Smooth muscle cell (in vitro differentiated cells): ENCODE results near the gene MFSD6. TPM values are rescaled to one million over a fixed set of nuclear protein-coding genes. Genes with fewer than 3 reads are reported as not detected.

ENCODE experiments used
- DNase-seq: peaks from one replicate; lab custom pipeline; 2025; ENCODE audit not compliant: unreplicated experiment; lab: John Stamatoyannopoulos, UW
- H2AFZ ChIP-seq: fragments of 200-600 bp; sonication (generic); 2 replicates; pipeline ENCODE4 v1.6.0; 2016; ENCODE audit warnings: antibody characterized with exemption, low read depth, mild to moderate bottlenecking
- H3F3A ChIP-seq: fragments of 200-600 bp; sonication (generic); 2 replicates; pipeline ENCODE4 v1.6.0; 2017; ENCODE audit warnings: antibody characterized with exemption, low read depth
- H3K27ac ChIP-seq: fragments of 200-600 bp; sonication (generic); 2 replicates; pipeline ENCODE4 v1.5.1; 2016; ENCODE audit warnings: low read depth, mild to moderate bottlenecking
- H3K27me3 ChIP-seq: fragments of 200-600 bp; sonication (generic); 2 replicates; pipeline ENCODE4 v1.6.1; 2016; ENCODE audit warnings: low read depth, mild to moderate bottlenecking
- H3K36me3 ChIP-seq: fragments of 200-600 bp; sonication (generic); 2 replicates; pipeline ENCODE4 v1.5.1; 2016; ENCODE audit warnings: low read depth
- H3K4me1 ChIP-seq: fragments of 200-600 bp; sonication (generic); 2 replicates; pipeline ENCODE4 v1.5.1; 2016; ENCODE audit warnings: low read depth
- H3K4me2 ChIP-seq: fragments of 200-600 bp; sonication (generic); 2 replicates; pipeline ENCODE4 v1.6.0; 2016; ENCODE audit warnings: mild to moderate bottlenecking
- H3K4me3 ChIP-seq: fragments of 200-600 bp; sonication (generic); 2 replicates; pipeline ENCODE4 v1.5.1; 2016; ENCODE audit warnings: mild to moderate bottlenecking
- H3K79me2 ChIP-seq: fragments of 200-600 bp; sonication (generic); 2 replicates; pipeline ENCODE4 v1.6.0; 2016; ENCODE audit warnings: low read depth, mild to moderate bottlenecking
- H3K9ac ChIP-seq: fragments of 200-600 bp; sonication (generic); 2 replicates; pipeline ENCODE4 v1.6.0; 2016; ENCODE audit warnings: low read depth
- H3K9me3 ChIP-seq: fragments of 200-600 bp; sonication (generic); replicated peaks from 2 replicates; pipeline ENCODE4 v1.5.1; 2016; ENCODE audit warnings: low read depth
- H4K20me1 ChIP-seq: fragments of 200-600 bp; sonication (generic); 2 replicates; pipeline ENCODE4 v1.6.0; 2016; ENCODE audit warnings: low read depth
- WGBS: methylation state at CpG from one replicate; pipeline ENCODE4 v1.1.7; 2016; ENCODE audit warnings: low lambda C conversion rate; 5-methylcytosine and 5-hydroxymethylcytosine counted together
- polyA plus RNA-seq: library from polyadenylated mRNA; unstranded; fragments of >200 nt; fragmentation: Nextera tagmentation; extraction: Ambion mirVana; gene quantifications from 2 replicates; pipeline ENCODE4 v1.2.1, GENCODE V29; 2016
- total RNA-seq: library from RNA; depleted of rRNA; stranded (reverse); fragments of >200 nt; gene quantifications from 2 replicates; pipeline ENCODE4 v1.2.3, GENCODE V29; 2014
- TF ChIP-seq, protein P1 (sequence below): fragments of 200-600 bp; sonication (generic); IDR thresholded peaks from 2 replicates; pipeline ENCODE4 v1.5.1; 2017; ENCODE audit warnings: borderline replicate concordance, mild to moderate bottlenecking, antibody characterized with exemption; ENCODE audit not compliant: insufficient read depth, poor library complexity, severe bottlenecking

Gene MFSD6
- total and polyA plus RNA-seq, 2 experiments from 2014 or later: 1.2 to 3.6 TPM

DNA sequence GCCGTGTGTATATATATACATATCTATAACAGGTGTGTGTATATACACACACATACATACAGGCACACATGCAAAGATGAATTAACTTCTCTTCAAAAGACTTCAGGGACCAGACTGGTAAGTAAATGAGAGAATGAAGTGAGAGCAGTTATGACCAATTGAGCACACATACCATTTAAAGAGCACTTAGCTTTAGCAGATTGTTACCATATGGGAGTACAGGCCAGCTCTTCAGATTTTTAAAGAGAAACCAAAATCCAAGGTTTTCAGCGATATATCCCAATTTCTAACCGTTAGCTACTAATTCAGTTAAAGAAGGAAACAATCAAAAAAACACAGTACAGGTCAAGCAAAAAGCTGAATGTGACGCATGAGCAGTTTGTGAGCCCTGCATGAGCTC is 41.1 kb upstream of the MFSD6 start:
- H4K20me1 ChIP-seq: no peaks in the 10 kb centered on the region
- H3F3A ChIP-seq: no peaks in the 10 kb centered on the region
- no peak overlapping the region for H3K4me2 ChIP-seq
- no peaks in the 10 kb centered on the region for H3K27me3 ChIP-seq
- 99% methylated on average over 4 of the region's 4 CpGs for WGBS
- no peaks in the 10 kb centered on the region for H3K79me2 ChIP-seq
- no peak overlapping the region for H3K9ac ChIP-seq
- no peaks in the 10 kb centered on the region for H3K4me1 ChIP-seq
- no peak for DNase-seq
- no peak overlapping the region for H3K4me3 ChIP-seq
- H3K36me3 ChIP-seq: no peaks in the 10 kb centered on the region
- H2AFZ ChIP-seq: no peak overlapping the region
- H3K9me3 ChIP-seq: no peaks in the 10 kb centered on the region
- TF ChIP-seq, protein P1, sequence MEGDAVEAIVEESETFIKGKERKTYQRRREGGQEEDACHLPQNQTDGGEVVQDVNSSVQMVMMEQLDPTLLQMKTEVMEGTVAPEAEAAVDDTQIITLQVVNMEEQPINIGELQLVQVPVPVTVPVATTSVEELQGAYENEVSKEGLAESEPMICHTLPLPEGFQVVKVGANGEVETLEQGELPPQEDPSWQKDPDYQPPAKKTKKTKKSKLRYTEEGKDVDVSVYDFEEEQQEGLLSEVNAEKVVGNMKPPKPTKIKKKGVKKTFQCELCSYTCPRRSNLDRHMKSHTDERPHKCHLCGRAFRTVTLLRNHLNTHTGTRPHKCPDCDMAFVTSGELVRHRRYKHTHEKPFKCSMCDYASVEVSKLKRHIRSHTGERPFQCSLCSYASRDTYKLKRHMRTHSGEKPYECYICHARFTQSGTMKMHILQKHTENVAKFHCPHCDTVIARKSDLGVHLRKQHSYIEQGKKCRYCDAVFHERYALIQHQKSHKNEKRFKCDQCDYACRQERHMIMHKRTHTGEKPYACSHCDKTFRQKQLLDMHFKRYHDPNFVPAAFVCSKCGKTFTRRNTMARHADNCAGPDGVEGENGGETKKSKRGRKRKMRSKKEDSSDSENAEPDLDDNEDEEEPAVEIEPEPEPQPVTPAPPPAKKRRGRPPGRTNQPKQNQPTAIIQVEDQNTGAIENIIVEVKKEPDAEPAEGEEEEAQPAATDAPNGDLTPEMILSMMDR: no peak
- H3K27ac ChIP-seq: no peak overlapping the region

DNA sequence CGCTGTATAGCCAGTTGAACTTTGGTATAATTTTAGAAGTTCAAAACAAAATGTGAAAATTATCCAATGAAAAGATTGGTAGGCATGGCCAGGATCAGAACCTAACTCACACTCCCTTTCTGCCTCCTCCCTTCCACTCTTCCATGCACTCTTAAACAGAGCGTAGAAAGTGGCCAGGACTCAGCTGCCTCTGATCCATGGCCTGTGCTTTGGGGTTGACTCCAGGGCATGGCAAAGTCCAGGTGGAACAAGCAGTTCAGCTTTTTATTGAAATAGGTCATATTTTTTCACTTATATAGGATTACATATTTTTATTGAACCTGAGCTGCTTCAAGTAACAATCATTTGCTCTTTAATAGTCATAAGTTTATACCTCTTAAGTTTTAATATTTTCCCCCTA is 38.5 kb upstream of the MFSD6 start:
- no peaks in the 10 kb centered on the region for H3F3A ChIP-seq
- no peak for DNase-seq
- 96% methylated on average over 2 of the region's 2 CpGs for WGBS
- no peaks in the 10 kb centered on the region for H3K9me3 ChIP-seq
- H3K36me3 ChIP-seq: no peaks in the 10 kb centered on the region
- H3K4me1 ChIP-seq: no peaks in the 10 kb centered on the region
- no peaks in the 10 kb centered on the region for H3K79me2 ChIP-seq
- H4K20me1 ChIP-seq: no peaks in the 10 kb centered on the region
- no peak overlapping the region for H3K4me2 ChIP-seq
- no peak overlapping the region for H3K4me3 ChIP-seq
- H3K27me3 ChIP-seq: no peaks in the 10 kb centered on the region
- no peak overlapping the region for H3K27ac ChIP-seq
- H3K9ac ChIP-seq: no peak overlapping the region
- TF ChIP-seq, protein P1: no peak
- no peak overlapping the region for H2AFZ ChIP-seq

DNA sequence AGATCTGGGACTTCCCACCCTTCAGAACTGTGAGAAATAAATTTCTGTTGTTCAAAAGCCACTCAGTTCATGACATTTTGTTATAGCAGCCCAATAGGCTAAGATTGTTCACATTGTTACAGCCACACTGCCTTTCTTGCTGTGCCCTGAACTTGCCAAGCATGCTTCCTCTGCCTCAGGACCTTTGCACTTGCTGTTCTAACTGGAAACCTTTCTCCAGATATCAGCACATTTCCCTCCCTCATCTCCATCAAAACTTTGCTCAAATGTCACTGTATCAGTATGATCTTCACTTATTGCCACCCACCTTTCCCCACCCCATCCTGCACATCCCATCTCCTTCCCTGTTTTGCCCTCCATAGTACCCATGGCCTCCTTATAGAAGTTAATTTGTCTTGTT is 32.1 kb upstream of the MFSD6 start:
- no peaks in the 10 kb centered on the region for H3K9me3 ChIP-seq
- no peak overlapping the region for H3K4me2 ChIP-seq
- H3K27ac ChIP-seq: no peak overlapping the region
- H3K9ac ChIP-seq: no peak overlapping the region
- H3K79me2 ChIP-seq: no peaks in the 10 kb centered on the region
- TF ChIP-seq, protein P1: no peak
- DNase-seq: no peak
- no peaks in the 10 kb centered on the region for H3K36me3 ChIP-seq
- H3K4me3 ChIP-seq: no peak overlapping the region
- no peaks in the 10 kb centered on the region for H3K4me1 ChIP-seq
- H3F3A ChIP-seq: no peaks in the 10 kb centered on the region
- H2AFZ ChIP-seq: no peak overlapping the region
- no peaks in the 10 kb centered on the region for H4K20me1 ChIP-seq
- H3K27me3 ChIP-seq: no peaks in the 10 kb centered on the region

DNA sequence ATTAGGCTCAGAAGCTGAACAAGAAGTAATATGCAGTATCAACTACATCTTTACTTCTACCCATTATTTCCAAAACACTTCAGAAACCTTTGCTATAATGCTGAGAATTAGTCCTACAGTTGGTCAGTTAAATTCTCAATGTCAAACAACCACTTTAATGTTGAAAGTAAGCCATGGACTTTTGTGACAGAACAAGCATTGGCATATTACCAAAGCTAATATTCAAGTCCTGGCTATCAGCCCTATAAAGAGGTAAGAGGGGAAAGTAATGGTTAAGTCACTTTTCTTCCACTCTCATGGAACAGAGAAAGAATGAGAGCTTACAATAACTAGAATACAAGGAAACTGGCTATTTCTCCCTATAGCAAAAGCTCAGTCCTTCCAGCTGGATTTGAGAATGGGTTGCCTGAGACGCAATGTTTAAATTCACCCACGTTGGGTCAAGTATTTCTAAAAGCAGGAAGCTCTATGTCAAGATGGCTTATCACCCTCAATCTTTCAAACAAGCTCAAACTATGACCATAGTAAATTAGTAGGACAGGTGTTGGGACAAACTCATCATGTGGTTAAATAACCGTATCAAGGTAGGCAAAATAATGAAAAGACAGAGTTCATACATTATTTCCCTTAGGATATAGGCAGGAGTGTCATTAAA is 31.4 kb upstream of the MFSD6 start:
- WGBS: 83% methylated on average over 3 of the region's 3 CpGs
- H3K9ac ChIP-seq: no peak overlapping the region
- TF ChIP-seq, protein P1: no peak

More for the DNA sequence above, 31.4 kb upstream of the MFSD6 start:
- no peaks in the 10 kb centered on the region for H3K36me3 ChIP-seq
- no peaks in the 10 kb centered on the region for H3K79me2 ChIP-seq
- DNase-seq: no peak
- H3K9me3 ChIP-seq: no peaks in the 10 kb centered on the region
- no peaks in the 10 kb centered on the region for H3K4me1 ChIP-seq
- H4K20me1 ChIP-seq: no peaks in the 10 kb centered on the region
- no peaks in the 10 kb centered on the region for H3K27me3 ChIP-seq
- H3K27ac ChIP-seq: no peak overlapping the region
- no peaks in the 10 kb centered on the region for H3F3A ChIP-seq
- no peak overlapping the region for H2AFZ ChIP-seq
- no peak overlapping the region for H3K4me2 ChIP-seq
- H3K4me3 ChIP-seq: no peak overlapping the region
